SK-N-MC (cell line): ENCODE data around the gene SMIM1.
A peak's percentile ranks its signal among the peaks of the same experiment; 100 is the strongest.
"Not testable (repeated sequence)": the region's sequence is repeated elsewhere in the genome, so short reads cannot be mapped to it uniquely, and the experiment has no call there.

Experiments
- DNase-seq: peaks from one replicate; pipeline ENCODE4 v3.0.0-alpha.2; 2011; ENCODE audit warnings: low read depth, low spot score
- H3K27ac ChIP-seq: fragments of 200-600 bp; sonication (generic); 2 replicates; pipeline ENCODE4 v1.5.1; 2016; ENCODE audit warnings: mixed run types
- H3K36me3 ChIP-seq: fragments of 200-600 bp; sonication (generic); 2 replicates; pipeline ENCODE4 v1.6.1; 2017; ENCODE audit warnings: antibody characterized with exemption, low read length, mixed read lengths; ENCODE audit not compliant: insufficient read depth
- H3K4me3 ChIP-seq: fragments of 200-600 bp; sonication (generic); 2 replicates; pipeline ENCODE4 v1.5.1; 2016
- H3K9ac ChIP-seq: fragments of 200-600 bp; sonication (generic); 2 replicates; pipeline ENCODE4 v1.8.0; 2017; ENCODE audit warnings: mixed run types, mixed read lengths; ENCODE audit not compliant: insufficient read length
- H3K9me3 ChIP-seq: fragments of 200-600 bp; sonication (generic); 2 replicates; pipeline ENCODE4 v1.6.1; 2017; ENCODE audit warnings: low read depth, mild to moderate bottlenecking, antibody characterized with exemption, low read length, moderate library complexity, mixed read lengths
- EZH2 ChIP-seq: fragments of 200-600 bp; sonication (generic); IDR thresholded peaks from one replicate; pipeline ENCODE4 v1.6.1; 2017; ENCODE audit warnings: antibody characterized with exemption
- FOXP2 ChIP-seq: optimal IDR thresholded peaks from 2 replicates; pipeline ENCODE3; 2011; ENCODE audit warnings: mild to moderate bottlenecking, moderate library complexity; ENCODE audit not compliant: insufficient read depth; ENCODE audit errors: extremely low read length, control extremely low read depth
- POLR2AphosphoS5 ChIP-seq: IDR thresholded peaks from 2 replicates; pipeline ENCODE4 v1.6.1; 2012; ENCODE audit warnings: mild to moderate bottlenecking, low read depth, low read length, borderline replicate concordance

The SMIM1 gene

GRCh38 chr1:3747903-3748302 is 24.6 kb upstream of the SMIM1 start:
- no peak for DNase-seq
- Histone ChIP-seq H3K36me3 (no peaks in the 10 kb centered on the region), H3K4me3 (peak overlapping the region; percentile 83; the same call in 1 of the 2 replicates), H3K9me3 (no peaks in the 10 kb centered on the region), H3K27ac (no peak overlapping the region), H3K9ac (no peak overlapping the region)
- TF ChIP-seq EZH2 (no peak), POLR2AphosphoS5 (no peak), FOXP2 (no peak)

DNA sequence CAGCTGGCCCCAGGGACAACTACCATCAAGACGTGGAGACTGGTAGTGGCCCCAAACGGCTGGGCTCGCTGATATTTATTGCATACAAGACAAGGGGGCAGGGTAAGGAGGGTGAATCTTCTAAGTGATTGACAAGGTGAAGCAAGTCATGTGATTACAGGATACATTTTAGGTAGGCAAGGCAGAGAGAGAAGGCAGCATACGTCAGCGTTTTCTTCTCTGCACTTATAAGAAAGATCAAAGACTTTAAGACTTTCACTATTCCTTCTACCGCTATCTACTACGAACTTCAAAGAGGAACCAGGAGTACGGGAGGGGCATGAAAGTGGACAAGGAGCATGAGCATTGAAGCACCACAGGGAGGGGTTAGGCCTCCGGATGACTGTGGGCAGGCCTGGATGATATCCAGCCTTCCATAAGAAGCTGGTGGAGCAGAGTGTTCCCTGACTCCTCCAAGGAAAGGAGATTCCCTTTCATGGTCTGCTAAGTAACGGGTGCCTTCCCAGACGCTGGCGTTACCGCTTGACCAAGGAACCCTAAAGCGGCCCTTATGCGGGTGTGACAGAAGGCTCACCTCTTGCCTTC is 24.1 kb upstream of the SMIM1 start:
- not testable (repeated sequence) for H3K36me3 ChIP-seq, H3K4me3 ChIP-seq, H3K9me3 ChIP-seq, H3K27ac ChIP-seq, H3K9ac ChIP-seq, DNase-seq

DNA sequence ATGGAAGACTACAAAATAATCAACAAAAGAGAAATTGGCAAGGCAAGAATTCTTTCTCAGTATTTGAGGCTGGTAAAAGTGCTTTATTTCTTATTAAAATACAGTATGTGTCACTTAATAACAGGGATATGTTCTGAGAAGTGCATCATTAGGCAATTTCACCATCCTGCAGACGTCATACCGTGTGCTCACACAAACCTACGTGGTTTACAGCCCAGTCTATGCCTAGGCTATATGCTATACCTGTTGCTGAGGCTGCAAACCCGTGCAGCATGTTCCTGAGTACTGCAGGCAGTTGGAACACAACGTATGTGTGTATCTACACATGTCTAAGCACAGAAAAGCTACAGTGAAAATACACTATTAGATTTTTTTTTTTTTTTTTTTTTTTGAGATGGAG is 23.0 kb upstream of the SMIM1 start:
- TF ChIP-seq POLR2AphosphoS5 (no peak), FOXP2 (no peak), EZH2 (no peak)

GRCh38 chr1:3750741-3751140 is 21.8 kb upstream of the SMIM1 start:
- Histone ChIP-seq H3K36me3 (no peaks in the 10 kb centered on the region), H3K9me3 (no peaks in the 10 kb centered on the region)
- no peak for DNase-seq

More for the DNA sequence above, 23.0 kb upstream of the SMIM1 start:
- Histone ChIP-seq H3K9ac (no peak overlapping the region), H3K9me3 (no peaks in the 10 kb centered on the region), H3K36me3 (no peaks in the 10 kb centered on the region), H3K4me3 (no peak overlapping the region), H3K27ac (no peak overlapping the region)
- no peak for DNase-seq

DNA sequence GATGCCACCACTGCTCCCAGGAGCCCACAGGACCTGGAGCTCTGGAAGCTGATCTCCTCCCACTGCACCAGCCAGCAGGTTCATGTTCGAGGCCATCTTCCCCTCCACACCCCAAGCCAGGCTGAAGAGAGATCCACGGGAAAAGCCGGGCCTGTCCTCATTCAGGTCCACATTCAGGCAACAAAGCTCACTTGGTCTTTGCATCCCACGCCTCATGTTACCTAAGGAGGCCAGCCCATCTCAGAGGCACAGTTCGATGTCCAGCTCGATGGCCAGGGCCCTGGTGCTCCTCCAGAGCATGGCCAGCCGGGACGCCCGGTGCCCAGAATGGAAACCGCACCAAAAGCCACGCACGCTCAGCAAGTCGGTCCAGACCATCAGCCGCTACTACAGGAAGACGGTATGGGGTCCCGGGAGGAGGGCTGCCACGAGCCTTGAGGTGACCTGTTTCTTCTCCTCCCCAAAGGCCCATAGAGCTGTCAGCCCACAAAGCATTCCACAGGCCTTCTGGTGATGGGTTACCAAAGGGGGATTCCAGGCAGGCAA is 20.1 kb upstream of the SMIM1 start, which contains the start of gene CCDC27:
CCDC27 (plus strand) TSS at position 51 of the 546 bp plus-strand sequence; CDS start at position 83, 32 bp downstream.
- Histone ChIP-seq H3K9ac (no peak within 1 kb of the TSS), H3K9me3 (no peaks in the 10 kb centered on the region), H3K4me3 (no peak within 1 kb of the TSS), H3K27ac (no peak within 1 kb of the TSS), H3K36me3 (no peaks in the 10 kb centered on the region)
- TF ChIP-seq EZH2: no peak
- no peak for TF ChIP-seq FOXP2
- no peak for TF ChIP-seq POLR2AphosphoS5
- no peak for DNase-seq

More at GRCh38 chr1:3750741-3751140, 21.8 kb upstream of the SMIM1 start:
- Histone ChIP-seq H3K27ac (no peak overlapping the region), H3K9ac (no peak overlapping the region), H3K4me3 (no peak overlapping the region)
- no peak for TF ChIP-seq POLR2AphosphoS5
- no peak for TF ChIP-seq FOXP2
- no peak for TF ChIP-seq EZH2

- TF ChIP-seq EZH2: no peak
- TF ChIP-seq FOXP2: no peak
- no peak for TF ChIP-seq POLR2AphosphoS5
- Histone ChIP-seq H3K36me3 (no peaks in the 10 kb centered on the region), H3K4me3 (no peak overlapping the region), H3K9me3 (no peaks in the 10 kb centered on the region), H3K9ac (no peak overlapping the region), H3K27ac (no peak overlapping the region)
- no peak for DNase-seq
These were observed 18.7 kb upstream of the SMIM1 start for GRCh38 chr1:3753656-3754454.

GRCh38 chr1:3756394-3756793 is 16.2 kb upstream of the SMIM1 start:
- H3K36me3 ChIP-seq: no peaks in the 10 kb centered on the region
- H3K4me3 ChIP-seq: no peak overlapping the region
- H3K9me3 ChIP-seq: no peaks in the 10 kb centered on the region
- TF ChIP-seq POLR2AphosphoS5: no peak
- TF ChIP-seq EZH2: no peak
- TF ChIP-seq FOXP2: no peak
- H3K9ac ChIP-seq: no peak overlapping the region
- no peak for DNase-seq
- H3K27ac ChIP-seq: no peak overlapping the region

GRCh38 chr1:3759164-3759563 is 13.4 kb upstream of the SMIM1 start:
- no peak overlapping the region for H3K27ac ChIP-seq
- H3K9ac ChIP-seq: no peak overlapping the region
- TF ChIP-seq FOXP2 (no peak), POLR2AphosphoS5 (no peak), EZH2 (no peak)
- H3K9me3 ChIP-seq: no peaks in the 10 kb centered on the region
- no peaks in the 10 kb centered on the region for H3K36me3 ChIP-seq
- DNase-seq: no peak
- H3K4me3 ChIP-seq: no peak overlapping the region
